Activated CD4-positive, alpha-beta T cell treated with anti-CD3 and anti-CD28 coated beads, Interleukin-2, amount 50 U/mL, for 16 hours (primary cell): ENCODE data around the gene SKI.

Experiments
- DNase-seq: peaks from one replicate; pipeline ENCODE4 v3.0.0-alpha.2; 2020

The SKI gene

GRCh38 chr1:2228157-2228594 lies at the start of gene SKI:
SKI (plus strand) TSS chr1:2228319; CDS start chr1:2228767, 448 bp downstream.
- DNase-seq: no peak

DNA sequence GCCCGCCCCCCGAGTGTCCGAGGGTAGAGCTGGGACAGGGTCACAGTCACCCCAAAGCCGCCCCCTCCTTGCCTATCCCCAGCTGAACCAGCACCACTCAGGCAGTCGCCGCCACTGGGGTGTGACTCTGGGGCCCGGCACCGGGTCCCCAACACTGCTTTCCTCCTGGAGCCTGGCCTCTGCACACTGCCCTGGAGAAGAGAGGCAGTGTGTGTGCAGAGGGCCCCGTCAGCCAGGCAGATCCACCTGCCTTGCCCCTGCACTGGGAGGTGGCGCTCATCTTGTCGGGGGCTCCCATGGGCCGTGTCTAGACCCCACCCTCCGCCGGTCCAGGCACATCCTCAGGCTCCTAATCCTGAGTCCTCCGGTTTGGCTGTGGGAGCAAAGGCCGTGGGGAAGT lies 49.2 kb upstream of the SKI start:
- DNase-seq: no peak

GRCh38 chr1:2179283-2180013 lies 48.7 kb upstream of the SKI start:
- no peak for DNase-seq

- no peak for DNase-seq
These were observed 47.5 kb upstream of the SKI start for GRCh38 chr1:2180297-2181245.

DNA sequence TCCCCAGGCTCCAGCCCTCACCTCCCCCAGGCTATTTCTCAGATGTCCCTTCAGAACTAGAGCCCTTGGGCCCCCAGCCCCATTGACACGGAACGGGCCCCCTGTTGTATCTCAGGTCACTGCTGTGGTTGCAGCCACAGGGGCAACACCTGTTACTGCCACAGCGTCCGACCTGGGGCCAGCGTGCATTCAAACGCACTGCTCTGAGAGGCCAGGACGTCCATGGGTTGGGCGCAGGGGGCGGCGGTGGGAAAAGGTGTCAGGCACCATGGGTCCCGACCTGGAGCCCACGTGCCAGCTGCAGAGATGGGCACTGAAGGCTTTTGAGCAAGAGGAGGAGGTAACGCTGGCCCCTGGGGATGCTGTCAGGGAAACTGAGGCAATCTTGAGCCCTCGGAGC lies 46.8 kb upstream of the SKI start:
- no peak for DNase-seq

DNA sequence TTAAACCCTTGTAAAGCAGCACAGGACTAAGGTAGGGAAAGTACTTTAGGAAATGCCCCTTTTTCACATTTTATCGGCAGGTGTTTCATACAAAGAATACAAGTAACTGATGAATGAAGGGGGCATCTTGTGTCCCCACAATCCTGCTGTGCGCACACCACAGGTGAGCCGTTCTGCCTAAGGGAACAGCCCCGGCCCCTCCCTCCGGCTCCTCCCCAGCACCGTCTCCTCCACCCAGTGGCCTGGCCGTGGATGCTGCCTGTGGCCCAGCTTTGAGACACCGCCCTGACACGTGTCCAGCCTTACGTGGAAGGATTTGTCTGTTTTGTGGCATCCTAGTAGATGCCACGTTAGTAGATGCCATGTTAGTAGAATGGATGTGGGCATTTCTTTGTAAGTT lies 46.4 kb upstream of the SKI start:
- DNase-seq: no peak

DNA sequence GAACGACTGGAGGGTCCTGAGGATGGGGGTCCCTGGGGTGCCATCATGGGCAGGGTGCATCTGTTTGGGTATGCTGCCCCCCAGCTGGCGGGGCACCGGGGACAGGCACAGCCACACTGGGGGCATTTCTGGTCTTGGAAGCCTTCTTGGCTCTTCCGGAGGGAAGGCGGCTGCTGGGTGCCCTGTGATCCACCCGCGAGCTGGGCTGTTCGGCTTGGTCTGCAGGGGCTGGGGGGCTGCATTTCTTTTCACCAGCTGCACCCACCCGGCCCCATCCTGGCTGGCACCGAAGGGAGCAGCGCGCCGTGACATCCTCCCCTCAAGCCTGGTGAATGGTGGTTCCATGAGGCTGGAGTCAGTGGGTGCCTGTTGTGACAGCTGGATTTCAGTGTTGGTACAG lies 45.7 kb upstream of the SKI start:
- DNase-seq: no peak

- no peak for DNase-seq
These were observed 44.2 kb upstream of the SKI start for GRCh38 chr1:2183937-2184334.

DNA sequence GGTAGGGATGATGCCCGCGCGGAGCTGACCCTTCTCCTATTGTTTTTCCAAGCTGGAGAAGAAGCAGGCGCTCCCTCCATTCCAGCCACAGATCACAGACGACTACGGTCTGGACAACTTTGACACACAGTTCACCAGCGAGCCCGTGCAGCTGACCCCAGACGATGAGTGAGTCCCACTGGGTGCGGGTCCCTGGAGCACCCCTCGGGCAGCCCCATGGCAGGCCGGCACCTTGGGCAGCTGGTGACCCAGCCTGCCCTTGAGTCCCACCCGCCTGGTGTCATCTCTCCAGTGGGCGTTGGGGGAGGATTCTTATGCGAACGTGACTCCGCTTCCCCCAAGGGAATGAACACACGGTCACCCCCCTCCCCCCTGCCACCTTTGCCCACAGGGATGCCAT lies 43.6 kb upstream of the SKI start:
- no peak for DNase-seq

DNA sequence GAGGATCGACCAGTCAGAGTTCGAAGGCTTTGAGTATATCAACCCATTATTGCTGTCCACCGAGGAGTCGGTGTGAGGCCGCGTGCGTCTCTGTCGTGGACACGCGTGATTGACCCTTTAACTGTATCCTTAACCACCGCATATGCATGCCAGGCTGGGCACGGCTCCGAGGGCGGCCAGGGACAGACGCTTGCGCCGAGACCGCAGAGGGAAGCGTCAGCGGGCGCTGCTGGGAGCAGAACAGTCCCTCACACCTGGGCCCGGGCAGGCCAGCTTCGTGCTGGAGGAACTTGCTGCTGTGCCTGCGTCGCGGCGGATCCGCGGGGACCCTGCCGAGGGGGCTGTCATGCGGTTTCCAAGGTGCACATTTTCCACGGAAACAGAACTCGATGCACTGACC lies 43.2 kb upstream of the SKI start:
- no peak for DNase-seq

GRCh38 chr1:2185880-2186855 lies 42.0 kb upstream of the SKI start:
- no peak for DNase-seq

DNA sequence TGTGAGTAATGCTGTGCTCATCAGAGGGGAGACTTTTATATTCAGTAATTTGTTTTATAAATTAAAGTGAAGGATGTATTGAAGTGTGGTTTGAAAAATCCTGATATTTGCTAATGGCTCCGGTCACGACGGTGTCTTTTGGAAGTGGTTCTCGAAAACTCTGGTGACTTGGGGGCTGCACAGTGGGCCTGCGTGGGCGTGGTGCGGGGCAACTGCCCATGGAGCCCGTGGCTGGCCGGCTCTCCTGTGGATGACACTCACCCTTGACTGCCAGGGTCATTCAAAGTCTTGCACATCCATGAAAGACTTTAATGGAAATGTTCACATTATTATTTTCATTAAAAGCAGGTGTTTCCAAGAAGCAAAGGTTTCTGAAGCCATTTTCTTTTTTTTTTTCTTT lies 41.2 kb upstream of the SKI start:
- DNase-seq: no peak

- no peak for DNase-seq
These were observed 40.5 kb upstream of the SKI start for GRCh38 chr1:2187619-2188018.

DNA sequence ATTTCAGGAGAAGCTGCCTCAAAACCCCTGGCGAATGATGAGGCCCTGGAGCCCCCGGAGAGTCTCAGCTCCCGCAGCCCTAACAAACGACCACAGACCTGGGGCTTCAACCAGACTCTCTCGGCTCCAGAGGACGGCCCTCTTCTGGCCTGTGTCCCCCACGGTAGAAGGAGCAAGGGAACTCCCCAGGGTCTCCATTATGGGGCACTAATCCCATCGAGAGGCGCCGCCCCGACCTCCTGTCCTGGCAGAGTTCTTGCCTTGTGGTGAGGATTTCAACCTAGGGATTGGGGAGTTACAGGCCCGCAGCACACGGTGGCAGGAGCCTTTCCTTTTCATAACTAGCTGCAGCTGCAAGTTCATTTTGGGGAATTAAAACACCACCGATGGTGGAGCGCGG lies 39.8 kb upstream of the SKI start:
- DNase-seq: no peak

DNA sequence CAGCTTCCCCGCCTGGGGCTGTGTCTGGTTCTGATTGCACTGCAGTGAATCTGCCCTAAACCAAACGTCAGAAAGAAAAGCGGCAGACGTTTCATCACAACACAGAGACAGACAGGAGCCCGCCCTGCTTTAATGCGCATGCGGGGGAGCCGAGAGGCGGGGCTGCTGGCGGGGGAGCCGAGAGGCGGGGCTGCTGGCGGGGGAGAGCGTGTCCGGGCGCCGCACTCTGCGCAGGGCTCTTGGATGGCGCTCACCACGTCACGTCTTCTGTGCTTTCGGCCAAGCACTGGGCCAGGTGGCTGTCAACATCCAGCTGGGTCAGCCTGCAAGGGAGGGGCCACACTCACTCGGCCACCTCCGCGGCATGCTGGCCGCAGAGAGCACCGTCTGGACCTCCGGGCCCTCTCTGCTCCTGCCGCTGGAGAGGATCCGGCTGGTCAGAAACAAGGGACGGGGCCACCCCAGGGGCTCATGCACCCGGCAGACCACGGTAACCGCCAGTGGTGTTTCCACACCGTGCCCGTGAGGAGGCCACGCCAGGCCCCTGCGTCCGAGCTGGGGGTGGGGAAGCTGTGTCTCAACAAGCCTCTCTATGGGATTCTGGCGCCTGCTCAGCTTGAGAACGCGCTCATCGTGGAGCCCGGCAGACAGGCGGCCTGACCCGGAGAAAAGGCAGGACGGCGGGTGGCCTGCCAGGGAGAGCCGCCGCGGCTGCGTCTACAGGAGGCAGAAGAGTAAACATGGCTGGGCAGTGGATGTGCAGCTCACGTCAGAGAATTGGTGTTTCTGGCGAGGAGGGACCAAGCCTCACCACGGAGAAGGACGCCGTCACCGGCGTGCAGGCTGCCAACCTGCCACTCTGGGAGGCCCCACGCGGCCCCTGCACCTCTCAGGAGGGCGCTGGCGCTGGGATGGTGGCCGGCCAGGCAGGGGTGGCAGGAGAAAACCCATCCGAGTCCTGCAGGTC lies 38.4 kb upstream of the SKI start:
- DNase-seq: peak; percentile 94

DNA sequence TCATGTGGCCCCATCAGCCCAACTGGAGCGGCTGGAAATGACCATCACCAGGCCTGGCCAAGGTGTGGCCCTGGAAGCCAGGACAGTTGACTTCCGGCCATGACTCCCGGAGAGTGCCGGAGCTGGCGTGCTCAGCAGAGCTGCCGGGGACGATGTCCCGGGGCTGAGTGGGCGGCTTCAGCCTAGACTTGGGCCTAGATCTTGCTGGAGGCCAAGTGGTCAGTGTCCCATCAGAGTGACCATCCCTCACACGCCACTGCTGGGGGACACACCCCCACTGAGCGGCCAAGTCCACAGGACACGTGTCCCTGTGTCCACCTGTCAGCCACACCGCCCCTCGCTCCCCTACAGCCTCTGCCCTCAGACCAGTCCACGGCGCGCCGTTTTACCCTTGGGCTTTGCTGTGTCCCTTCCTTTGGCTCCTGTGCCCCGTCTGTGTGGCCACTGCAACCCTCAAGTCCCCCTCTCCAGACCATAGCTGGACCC lies 37.6 kb upstream of the SKI start:
- no peak for DNase-seq

DNA sequence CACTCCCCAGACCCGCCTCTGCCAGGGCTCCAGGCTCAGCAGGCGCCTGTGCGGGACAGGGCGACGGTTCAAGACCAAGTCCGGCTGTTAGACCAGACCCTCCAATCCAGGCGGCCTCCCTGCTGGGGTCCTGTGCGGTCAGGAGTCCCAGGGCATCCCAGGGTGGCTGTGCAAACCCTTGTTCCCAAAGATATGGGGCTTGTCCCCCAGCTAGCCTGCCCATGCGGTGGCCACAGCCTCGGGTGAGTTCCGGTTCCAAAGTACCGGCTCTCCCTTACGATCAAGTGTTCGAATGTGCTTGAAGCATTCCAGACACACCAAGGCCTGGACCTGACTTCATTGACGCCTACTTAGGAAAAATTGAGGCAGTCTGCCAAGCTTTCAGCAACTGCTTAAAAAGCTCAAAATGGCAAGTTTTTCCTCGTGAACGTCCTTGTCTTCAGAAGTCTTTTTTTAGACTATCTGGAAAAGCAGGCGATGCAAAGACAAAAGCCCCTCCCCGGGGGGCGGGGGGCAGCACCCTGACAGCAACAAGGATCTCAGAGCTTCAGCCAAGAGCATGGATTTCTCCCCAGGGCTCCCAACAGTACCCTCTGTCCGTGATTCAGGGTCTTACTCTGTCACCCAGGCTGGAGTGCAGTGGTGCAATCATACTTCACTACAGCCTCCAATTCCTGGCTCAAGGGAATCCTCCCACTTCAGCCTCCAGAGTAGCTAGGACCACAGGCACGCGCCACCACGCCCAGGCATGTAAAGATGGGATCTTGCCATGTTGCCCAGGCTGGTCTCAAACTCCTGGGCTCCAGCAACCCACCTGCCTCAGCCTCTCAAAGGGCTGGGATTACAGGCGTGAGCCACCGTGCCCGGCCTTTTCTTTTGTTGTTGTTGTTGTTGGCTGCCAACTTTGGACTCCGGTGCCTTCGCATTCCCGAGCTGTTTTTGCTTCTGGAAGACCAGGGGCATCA lies 35.8 kb upstream of the SKI start:
- no peak for DNase-seq

- DNase-seq: no peak
These were observed 34.4 kb upstream of the SKI start for GRCh38 chr1:2193514-2194281.

DNA sequence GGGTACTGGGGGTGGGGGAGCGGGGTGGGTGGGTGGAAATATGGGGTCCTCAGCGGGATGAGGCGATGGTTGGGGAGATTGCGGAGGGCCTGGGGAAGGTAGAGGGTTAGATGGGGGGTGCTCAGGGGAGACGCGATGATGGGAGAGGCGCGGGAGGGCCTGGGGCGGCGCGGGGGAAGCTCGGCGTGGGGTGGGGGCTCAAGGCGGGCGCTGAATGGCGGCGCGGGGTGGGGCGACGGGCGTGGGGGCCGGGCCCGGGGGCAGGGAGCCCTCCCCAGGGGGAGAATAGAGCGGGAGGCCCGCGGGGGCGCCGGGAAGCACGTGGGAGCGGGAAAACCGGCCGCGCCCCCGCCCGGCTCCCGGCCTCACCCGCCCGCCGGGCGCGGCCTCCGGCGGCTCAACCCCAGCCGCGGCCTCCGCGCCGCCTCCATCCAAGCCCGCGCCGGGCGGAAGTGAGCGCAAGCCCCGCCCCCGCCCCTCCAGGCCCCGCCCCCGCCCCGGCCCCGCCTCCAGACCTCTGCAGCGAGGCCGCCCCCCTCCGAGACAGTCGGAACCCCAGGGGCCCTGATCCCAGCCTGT lies 33.7 kb upstream of the SKI start, which contains the start of gene FAAP20:
FAAP20 (minus strand) TSS at position 454 of the 579 bp plus-strand sequence; CDS start at position 431, 23 bp downstream.
- DNase-seq: peak; percentile 73
